Measurements from ENCODE around the gene XPNPEP3.

Gene XPNPEP3

GRCh38 chr22:40951795-40952605 is 95.1 kb downstream of the XPNPEP3 start (continued):
- TF ChIP-seq CREB5 (CRISPR knock-in tag; IDR thresholded peaks at IDR 0.05; ENCODE audit: low read depth) = no peak
- no peak for TF ChIP-seq BACH2 (CRISPR knock-in tag; IDR thresholded peaks at IDR 0.05; ENCODE audit: borderline replicate concordance)

GRCh38 chr22:40953471-40953870 is 96.5 kb downstream of the XPNPEP3 start:
- no peak for ATAC-seq
- no peak for TF ChIP-seq BACH2 (CRISPR knock-in tag; IDR thresholded peaks at IDR 0.05; ENCODE audit: borderline replicate concordance)
- no peak for TF ChIP-seq RARB (CRISPR knock-in tag; IDR thresholded peaks at IDR 0.05)
- TF ChIP-seq ARNTL (CRISPR knock-in tag; IDR thresholded peaks at IDR 0.05; ENCODE audit: borderline replicate concordance, low read depth) = no peak
- TF ChIP-seq PATZ1 (CRISPR knock-in tag; IDR thresholded peaks at IDR 0.05; ENCODE audit: borderline replicate concordance) = no peak
- no peak for TF ChIP-seq ZFP30 (CRISPR knock-in tag; IDR thresholded peaks at IDR 0.05)
- TF ChIP-seq PPARA (CRISPR knock-in tag; IDR thresholded peaks at IDR 0.05; ENCODE audit: borderline replicate concordance) = no peak
- no peak for TF ChIP-seq ZNF8 (CRISPR knock-in tag; IDR thresholded peaks at IDR 0.05)
- TF ChIP-seq ISL1 (CRISPR knock-in tag; IDR thresholded peaks at IDR 0.05) = no peak
- TF ChIP-seq TCF4 (CRISPR knock-in tag; IDR thresholded peaks at IDR 0.05; ENCODE audit: borderline replicate concordance) = no peak
- TF ChIP-seq ESRRG (CRISPR knock-in tag; IDR thresholded peaks at IDR 0.05) = no peak
- TF ChIP-seq TSHZ2 (CRISPR knock-in tag; IDR thresholded peaks at IDR 0.05) = no peak
- TF ChIP-seq TOX (CRISPR knock-in tag; IDR thresholded peaks at IDR 0.05; ENCODE audit: borderline replicate concordance) = no peak
- TF ChIP-seq CSRNP3 (CRISPR knock-in tag; IDR thresholded peaks at IDR 0.05) = no peak
- no peak for TF ChIP-seq SNAI2 (CRISPR knock-in tag; IDR thresholded peaks at IDR 0.05)
- TF ChIP-seq POU6F1 (CRISPR knock-in tag; IDR thresholded peaks at IDR 0.05; ENCODE audit: borderline replicate concordance, low read depth) = no peak
- no peak for TF ChIP-seq ZFP3 (CRISPR knock-in tag; IDR thresholded peaks at IDR 0.05)
- TF ChIP-seq ZNF70 (CRISPR knock-in tag; IDR thresholded peaks at IDR 0.05) = no peak
- no peak for TF ChIP-seq CREB5 (CRISPR knock-in tag; IDR thresholded peaks at IDR 0.05; ENCODE audit: low read depth)
- TF ChIP-seq CSDC2 (CRISPR knock-in tag; IDR thresholded peaks at IDR 0.05) = no peak

GRCh38 chr22:40954113-40954512 is 97.2 kb downstream of the XPNPEP3 start:
- ATAC-seq = no peak
- TF ChIP-seq ZNF8 (CRISPR knock-in tag; IDR thresholded peaks at IDR 0.05) = no peak
- no peak for TF ChIP-seq ISL1 (CRISPR knock-in tag; IDR thresholded peaks at IDR 0.05)
- no peak for TF ChIP-seq GLIS3 (CRISPR knock-in tag; IDR thresholded peaks at IDR 0.05)
- TF ChIP-seq SNAI2 (CRISPR knock-in tag; IDR thresholded peaks at IDR 0.05) = no peak
- no peak for TF ChIP-seq ESRRG (CRISPR knock-in tag; IDR thresholded peaks at IDR 0.05)
- no peak for TF ChIP-seq BACH2 (CRISPR knock-in tag; IDR thresholded peaks at IDR 0.05; ENCODE audit: borderline replicate concordance)
- TF ChIP-seq PPARA (CRISPR knock-in tag; IDR thresholded peaks at IDR 0.05; ENCODE audit: borderline replicate concordance) = no peak
- TF ChIP-seq OSR1 (CRISPR knock-in tag; IDR thresholded peaks at IDR 0.05) = no peak
- no peak for TF ChIP-seq ARNTL (CRISPR knock-in tag; IDR thresholded peaks at IDR 0.05; ENCODE audit: borderline replicate concordance, low read depth)
- TF ChIP-seq PATZ1 (CRISPR knock-in tag; IDR thresholded peaks at IDR 0.05; ENCODE audit: borderline replicate concordance) = no peak
- no peak for TF ChIP-seq POU6F1 (CRISPR knock-in tag; IDR thresholded peaks at IDR 0.05; ENCODE audit: borderline replicate concordance, low read depth)
- TF ChIP-seq ZNF565 (CRISPR knock-in tag; conservative IDR thresholded peaks at IDR 0.05; ENCODE audit: low read depth) = no peak
- no peak for TF ChIP-seq ZFP3 (CRISPR knock-in tag; IDR thresholded peaks at IDR 0.05)
